Stimulated activated CD8-positive, alpha-beta memory T cell treated with anti-CD3 and anti-CD28 coated beads, Interleukin-7, amount 100 ng/mL, for 48 hours (primary cell): Measurements from ENCODE around the gene C20orf141.
"Not testable (repeated sequence)": the region's sequence is repeated elsewhere in the genome, so short reads cannot be mapped to it uniquely, and the experiment has no call there.

Experiments used
- DNase-seq, 2 donors: peaks; one replicate each; pipeline ENCODE4 v3.0.0-alpha.2; 2020; ENCODE audit warnings: low read depth in 1 of 2; ENCODE audit errors: extremely low read depth in 1 of 2

The C20orf141 gene

GRCh38 chr20:2814587-2815051 is at the start of gene C20orf141:
Gene C20orf141 (plus strand): TSS chr20:2814987. CDS start chr20:2815185, 198 bp downstream.
- no peak for DNase-seq

GRCh38 chr20:2767768-2768631 is 46.8 kb upstream of the C20orf141 start:
- DNase-seq = no peak

- no peak for DNase-seq
Observed at GRCh38 chr20:2768632-2769015, 46.2 kb upstream of the C20orf141 start.

- DNase-seq = not testable (repeated sequence)
Observed at GRCh38 chr20:2770091-2770490, 44.7 kb upstream of the C20orf141 start.

- DNase-seq = no peak
Observed at GRCh38 chr20:2771631-2772080, 43.1 kb upstream of the C20orf141 start.

- DNase-seq = no peak
Observed at GRCh38 chr20:2773812-2774211, 41.0 kb upstream of the C20orf141 start.

- DNase-seq = no peak
Observed at GRCh38 chr20:2775139-2775538, 39.6 kb upstream of the C20orf141 start.

- no peak for DNase-seq
Observed at GRCh38 chr20:2778602-2779321, 36.0 kb upstream of the C20orf141 start.

GRCh38 chr20:2780948-2781347 is 33.8 kb upstream of the C20orf141 start:
- DNase-seq = no peak

GRCh38 chr20:2783908-2784566 is 30.8 kb upstream of the C20orf141 start:
- DNase-seq = no peak

- DNase-seq = no peak
Observed at GRCh38 chr20:2793471-2793870, 21.3 kb upstream of the C20orf141 start.

- no peak for DNase-seq
Observed at GRCh38 chr20:2794202-2794748, 20.5 kb upstream of the C20orf141 start.

- no peak for DNase-seq
Observed at GRCh38 chr20:2794866-2795447, 19.8 kb upstream of the C20orf141 start.

- DNase-seq = no peak
Observed at GRCh38 chr20:2795451-2795850, 19.3 kb upstream of the C20orf141 start.

- no peak for DNase-seq
Observed at GRCh38 chr20:2796011-2796660, 18.7 kb upstream of the C20orf141 start.

GRCh38 chr20:2797136-2797983 is 17.4 kb upstream of the C20orf141 start:
- no peak for DNase-seq

- no peak for DNase-seq
Observed at GRCh38 chr20:2798095-2798805, 16.5 kb upstream of the C20orf141 start.

- DNase-seq = no peak
Observed at GRCh38 chr20:2798814-2799213, 16.0 kb upstream of the C20orf141 start.

GRCh38 chr20:2799271-2799670 is 15.5 kb upstream of the C20orf141 start:
- DNase-seq = no peak
